Measurements from ENCODE around the gene NOS1. TPM values are rescaled to one million over a fixed set of nuclear protein-coding genes. Genes with fewer than 3 reads are reported as not detected.

NOS1 gene
- polyA plus RNA-seq, 3 donors from 2014 or later, result not detected

DNA sequence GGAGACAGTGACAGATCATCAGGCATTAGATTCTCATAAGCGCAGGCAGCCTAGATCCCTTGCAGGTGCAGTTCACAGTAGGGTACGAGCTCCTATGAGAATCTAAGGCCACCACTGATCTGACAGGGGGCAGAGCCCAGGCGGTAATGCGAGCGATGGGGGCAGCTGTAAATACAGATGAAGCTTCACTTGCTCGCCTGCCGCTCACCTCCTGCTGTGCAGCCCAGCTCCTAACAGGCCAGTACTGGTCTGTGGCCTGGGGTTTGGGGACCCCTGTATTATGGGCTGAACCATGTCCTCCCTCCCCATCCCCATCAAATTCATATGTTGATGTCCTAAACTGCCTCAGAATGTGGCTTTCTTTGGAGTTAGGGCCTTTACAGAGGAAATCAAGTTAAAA is 63.2 kb downstream of the NOS1 start:
- no peak for DNase-seq
- Mint-ChIP-seq H3K4me3 (no peak overlapping the region), H3K4me1 (no peaks in the 10 kb centered on the region), H3K36me3 (no peaks in the 10 kb centered on the region), H3K27me3 (ENCODE audit: low read depth in 3 of 3) (peaks cover 1 to 9% (median 3%) of the 10 kb centered on the region in 3 donors), H3K27ac (no peak overlapping the region), H3K9me3 (no peaks in the 10 kb centered on the region)

DNA sequence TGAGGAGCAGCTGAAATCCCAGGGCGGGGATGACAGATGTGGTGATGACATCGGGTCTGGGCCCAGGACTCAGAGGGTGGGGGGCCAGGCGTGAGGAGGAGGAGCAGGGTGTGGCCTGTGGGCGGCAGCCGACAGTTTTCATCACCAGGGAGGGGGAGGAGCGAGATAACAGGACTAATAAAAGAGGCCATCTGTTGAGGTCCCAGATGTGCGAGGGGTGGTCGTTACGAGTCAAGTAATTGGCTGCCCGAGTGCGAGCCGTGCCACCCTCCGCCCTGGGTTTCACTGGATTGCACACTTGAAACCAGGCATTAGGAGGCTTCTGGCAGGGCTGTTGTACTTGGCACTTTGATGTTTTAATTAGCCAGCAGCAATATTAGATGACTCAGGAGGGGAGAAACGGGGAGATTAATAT is 67.2 kb downstream of the NOS1 start:
- peaks cover 1 to 17% (median 11%) of the 10 kb centered on the region in 3 donors for H3K27me3 Mint-ChIP-seq (ENCODE audit: low read depth in 3 of 3)

DNA sequence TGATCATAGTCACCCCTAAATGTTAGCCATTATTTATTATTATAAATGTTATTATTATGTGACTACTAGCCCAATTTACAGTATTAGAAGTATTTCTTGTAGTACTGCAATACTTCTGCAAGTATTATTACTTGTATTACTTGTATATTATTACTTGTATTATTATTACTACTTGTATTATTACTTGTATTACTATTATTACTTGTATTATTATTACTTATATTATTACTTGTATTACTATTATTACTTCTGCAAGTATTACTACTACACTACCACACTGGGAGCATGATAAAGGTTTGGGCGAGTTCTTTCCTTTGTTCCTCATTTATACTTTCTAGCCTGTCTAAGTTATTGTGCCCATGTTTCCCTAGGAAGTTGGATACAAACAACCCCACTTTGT is 67.9 kb downstream of the NOS1 start:
- no peak overlapping the region for H3K4me3 Mint-ChIP-seq
- no peaks in the 10 kb centered on the region for H3K9me3 Mint-ChIP-seq
- DNase-seq, result no peak
- H3K4me1 Mint-ChIP-seq, result no peaks in the 10 kb centered on the region
- peaks cover 1 to 17% (median 11%) of the 10 kb centered on the region in 3 donors for H3K27me3 Mint-ChIP-seq (ENCODE audit: low read depth in 3 of 3)
- H3K36me3 Mint-ChIP-seq, result no peaks in the 10 kb centered on the region
- H3K27ac Mint-ChIP-seq, result no peak overlapping the region

More for the DNA sequence above, 67.2 kb downstream of the NOS1 start:
- no peak for DNase-seq
- H3K4me3 Mint-ChIP-seq, result no peak overlapping the region
- no peaks in the 10 kb centered on the region for H3K9me3 Mint-ChIP-seq
- H3K4me1 Mint-ChIP-seq, result no peaks in the 10 kb centered on the region
- no peak overlapping the region for H3K27ac Mint-ChIP-seq
- no peaks in the 10 kb centered on the region for H3K36me3 Mint-ChIP-seq

DNA sequence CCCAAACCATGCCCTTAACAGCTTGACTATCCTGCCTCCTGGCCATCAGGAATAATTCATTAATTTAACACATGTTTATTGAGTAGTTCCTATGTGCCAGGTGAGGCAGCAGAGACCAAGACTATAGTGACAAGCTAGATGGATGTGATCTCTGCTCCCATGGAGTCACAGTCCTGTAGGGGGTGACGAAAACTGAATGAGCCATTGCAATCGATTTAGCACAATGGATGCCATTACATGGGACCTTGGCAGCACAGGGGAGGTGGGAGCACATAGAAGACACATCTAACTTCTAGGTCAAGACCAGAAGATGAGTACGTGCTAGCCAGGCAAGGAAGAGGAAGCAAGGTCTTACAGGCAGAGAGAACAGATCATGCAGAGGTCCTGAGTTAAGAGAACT is 68.7 kb downstream of the NOS1 start:
- H3K36me3 Mint-ChIP-seq, result no peaks in the 10 kb centered on the region
- H3K27me3 Mint-ChIP-seq (ENCODE audit: low read depth in 3 of 3), result peaks cover 1 to 17% (median 11%) of the 10 kb centered on the region in 3 donors
- H3K4me3 Mint-ChIP-seq, result no peak overlapping the region
- no peak for DNase-seq
- no peaks in the 10 kb centered on the region for H3K9me3 Mint-ChIP-seq
- H3K27ac Mint-ChIP-seq, result no peak overlapping the region
- no peaks in the 10 kb centered on the region for H3K4me1 Mint-ChIP-seq

DNA sequence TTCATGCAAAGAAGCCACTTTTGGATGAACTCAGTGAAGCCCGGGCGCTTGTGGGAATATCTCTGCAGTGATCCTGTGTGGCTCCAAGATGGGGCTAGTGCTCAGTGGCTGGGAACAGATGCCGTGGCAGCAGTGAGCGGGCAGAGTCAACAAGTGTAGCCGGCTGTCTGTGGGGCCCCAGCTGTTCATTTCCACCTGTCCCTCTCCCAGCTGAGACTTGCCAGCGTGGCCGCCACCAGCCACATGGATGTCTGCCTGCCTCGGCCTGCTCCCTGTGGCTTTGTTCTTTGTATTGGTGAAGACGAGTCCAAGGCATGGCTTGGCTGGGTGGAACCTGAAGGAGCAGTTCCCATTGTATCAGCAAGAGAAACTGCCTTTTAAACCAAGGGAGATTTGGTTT is 77.3 kb downstream of the NOS1 start:
- no peak overlapping the region for H3K4me3 Mint-ChIP-seq
- DNase-seq, result no peak
- no peaks in the 10 kb centered on the region for H3K4me1 Mint-ChIP-seq
- H3K27ac Mint-ChIP-seq, result no peak overlapping the region
- H3K36me3 Mint-ChIP-seq, result no peaks in the 10 kb centered on the region
- H3K9me3 Mint-ChIP-seq, result no peaks in the 10 kb centered on the region
- peaks cover 1 to 5% (median 2%) of the 10 kb centered on the region in 3 donors for H3K27me3 Mint-ChIP-seq (ENCODE audit: low read depth in 3 of 3)

DNA sequence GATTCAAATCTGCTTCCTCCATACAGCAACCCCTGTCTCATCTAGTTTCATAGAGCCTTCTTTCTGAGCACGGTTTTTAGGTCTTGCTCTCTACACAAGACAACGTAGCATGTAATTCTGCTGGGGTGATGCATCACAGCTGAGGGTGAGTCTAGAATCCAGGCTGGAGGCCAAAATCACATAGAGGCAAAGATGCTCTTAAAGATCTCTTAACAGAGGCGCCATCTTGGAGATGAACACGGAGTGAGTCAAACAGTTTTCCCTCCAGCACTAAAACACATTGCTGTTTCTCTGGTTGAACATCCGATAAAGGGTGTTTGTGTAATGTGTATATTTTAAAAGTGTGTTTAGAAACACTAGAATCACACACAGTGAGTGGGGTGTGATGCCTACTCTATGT is 78.9 kb downstream of the NOS1 start:
- DNase-seq, result no peak
- no peak overlapping the region for H3K27ac Mint-ChIP-seq
- peaks cover 3 to 6% (median 4%) of the 10 kb centered on the region in 3 donors for H3K27me3 Mint-ChIP-seq (ENCODE audit: low read depth in 3 of 3)
- no peak overlapping the region for H3K4me3 Mint-ChIP-seq
- no peaks in the 10 kb centered on the region for H3K4me1 Mint-ChIP-seq
- no peaks in the 10 kb centered on the region for H3K36me3 Mint-ChIP-seq
- no peaks in the 10 kb centered on the region for H3K9me3 Mint-ChIP-seq

DNA sequence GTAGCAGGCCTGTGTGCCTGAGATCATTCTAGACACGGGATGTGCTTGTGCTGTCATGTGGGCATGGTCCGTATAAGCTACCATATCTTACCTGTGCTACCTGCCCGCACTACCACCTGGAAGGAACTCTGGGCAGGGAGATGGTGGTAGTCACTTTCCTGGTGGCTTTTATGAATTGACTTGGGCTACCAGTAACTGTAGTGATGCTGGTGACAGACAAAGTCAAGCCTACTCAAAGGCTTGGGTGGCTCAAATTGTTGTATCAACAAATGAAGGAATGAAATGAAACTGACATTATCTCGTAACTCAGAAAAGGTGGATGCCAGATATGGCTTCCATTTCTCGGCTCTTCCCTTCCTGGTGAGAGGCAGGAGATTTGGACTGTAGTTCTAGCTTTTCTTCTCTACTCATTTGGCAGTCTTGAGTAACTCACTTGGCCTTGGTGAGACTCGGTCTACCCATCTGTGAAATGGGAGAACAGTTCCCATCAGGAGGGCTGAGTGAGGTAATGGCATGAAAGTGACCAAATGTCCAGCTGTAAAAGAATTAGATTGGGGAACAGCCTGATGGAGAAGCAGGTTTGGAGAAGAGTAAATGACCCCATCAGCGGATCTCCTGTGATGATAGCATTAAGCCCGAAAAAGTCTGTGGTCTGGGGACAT is 81.3 kb downstream of the NOS1 start:
- Mint-ChIP-seq H3K4me1 (no peaks in the 10 kb centered on the region), H3K27me3 (ENCODE audit: low read depth in 3 of 3) (peaks cover 3 to 8% (median 5%) of the 10 kb centered on the region in 3 donors), H3K4me3 (no peak overlapping the region), H3K36me3 (no peaks in the 10 kb centered on the region), H3K9me3 (no peaks in the 10 kb centered on the region), H3K27ac (no peak overlapping the region)
- no peak for DNase-seq

DNA sequence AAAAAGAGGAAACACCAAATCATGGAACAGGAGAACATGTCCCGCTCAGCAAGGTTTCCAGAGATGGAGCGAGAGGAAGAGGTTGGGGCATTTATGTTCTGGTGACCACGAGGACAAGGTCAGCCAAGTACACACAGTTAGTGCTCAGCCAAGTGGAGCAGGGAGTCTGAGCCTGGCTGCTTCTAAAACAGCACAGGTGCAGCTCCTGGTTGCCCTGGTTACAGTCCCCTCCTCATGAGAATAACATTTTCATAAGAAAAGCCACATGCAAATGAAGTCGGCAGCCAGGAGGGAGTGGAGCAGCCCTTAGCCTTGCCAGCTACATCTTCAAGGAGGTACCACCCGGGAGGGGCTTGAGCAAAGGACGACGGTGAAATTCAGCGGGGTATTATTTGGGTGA is 81.8 kb downstream of the NOS1 start:
- no peaks in the 10 kb centered on the region for H3K9me3 Mint-ChIP-seq
- no peak overlapping the region for H3K27ac Mint-ChIP-seq
- DNase-seq, result no peak
- H3K36me3 Mint-ChIP-seq, result no peaks in the 10 kb centered on the region
- H3K27me3 Mint-ChIP-seq (ENCODE audit: low read depth in 3 of 3), result peaks cover 3 to 8% (median 5%) of the 10 kb centered on the region in 3 donors
- no peaks in the 10 kb centered on the region for H3K4me1 Mint-ChIP-seq
- no peak overlapping the region for H3K4me3 Mint-ChIP-seq

DNA sequence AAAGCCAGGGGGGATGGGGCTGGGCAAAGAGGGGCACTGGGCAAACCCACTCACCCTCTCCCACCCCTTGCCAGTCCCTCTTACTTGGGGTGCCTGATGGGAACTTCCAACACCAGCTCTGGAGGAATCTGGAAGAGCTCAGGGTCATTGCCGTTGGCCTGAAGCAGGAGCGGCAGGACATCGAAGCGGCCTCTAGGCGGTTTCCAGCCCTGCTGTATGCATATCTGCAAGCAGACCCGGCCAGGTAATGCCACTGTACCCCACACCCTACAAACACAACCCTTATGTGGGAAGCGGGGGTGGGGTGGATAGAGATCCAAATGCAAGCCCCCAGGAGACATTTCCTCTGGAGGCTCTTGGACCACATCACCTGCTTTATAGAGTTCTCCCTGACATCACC is 83.6 kb downstream of the NOS1 start:
- H3K4me3 Mint-ChIP-seq, result no peak overlapping the region
- H3K36me3 Mint-ChIP-seq, result no peaks in the 10 kb centered on the region
- H3K4me1 Mint-ChIP-seq, result no peaks in the 10 kb centered on the region
- H3K27me3 Mint-ChIP-seq (ENCODE audit: low read depth in 3 of 3), result peaks cover 7 to 8% (median 8%) of the 10 kb centered on the region in 3 donors
- no peak for DNase-seq
- H3K9me3 Mint-ChIP-seq, result no peaks in the 10 kb centered on the region
- no peak overlapping the region for H3K27ac Mint-ChIP-seq

DNA sequence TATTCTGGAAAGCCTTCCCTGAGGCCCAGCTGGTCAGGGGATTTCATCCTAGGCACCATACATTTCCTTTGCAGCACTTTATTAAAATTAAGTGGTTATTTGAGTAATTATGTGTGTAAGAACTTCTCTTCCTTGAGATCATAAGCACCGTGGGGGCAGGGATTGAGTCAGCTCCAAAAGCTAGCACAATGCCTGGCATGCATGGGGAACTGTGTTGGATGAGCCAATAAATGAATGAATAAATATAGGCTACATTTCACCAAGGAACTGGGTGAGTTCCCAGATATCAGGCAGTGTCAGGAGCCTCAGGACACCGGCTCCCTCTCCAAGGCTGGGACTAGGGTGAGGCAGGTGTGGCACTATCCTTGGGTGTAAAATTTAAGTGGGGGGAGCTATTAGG is 88.3 kb downstream of the NOS1 start:
- Mint-ChIP-seq H3K9me3 (no peaks in the 10 kb centered on the region), H3K36me3 (no peaks in the 10 kb centered on the region), H3K27me3 (ENCODE audit: low read depth in 3 of 3) (peaks cover 1 to 10% (median 10%) of the 10 kb centered on the region in 3 donors), H3K4me1 (no peaks in the 10 kb centered on the region), H3K4me3 (no peak overlapping the region), H3K27ac (no peak overlapping the region)
- no peak for DNase-seq

DNA sequence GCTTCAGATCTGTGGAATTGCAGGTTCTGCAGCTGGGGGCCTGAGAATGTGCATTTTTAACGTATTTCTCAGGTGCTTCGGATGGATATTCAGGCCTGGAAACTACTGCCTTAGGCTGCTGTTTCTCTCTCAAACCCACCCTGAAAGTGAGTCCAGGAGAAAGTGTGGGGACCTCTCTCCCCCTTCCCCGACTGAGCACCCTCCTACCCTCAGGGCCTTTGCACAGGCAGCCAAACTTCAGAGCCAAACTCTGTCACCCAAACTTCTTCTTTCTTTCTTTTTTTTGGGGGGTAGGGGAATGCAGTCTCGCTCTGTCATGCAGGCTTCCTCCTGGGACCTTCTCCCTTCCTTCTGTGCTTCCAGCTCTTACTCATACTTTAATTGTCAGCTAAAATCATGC is 88.7 kb downstream of the NOS1 start:
- Mint-ChIP-seq H3K27ac (no peak overlapping the region), H3K36me3 (no peaks in the 10 kb centered on the region), H3K9me3 (no peaks in the 10 kb centered on the region), H3K4me3 (no peak overlapping the region), H3K4me1 (no peaks in the 10 kb centered on the region), H3K27me3 (ENCODE audit: low read depth in 3 of 3) (peaks cover 1 to 10% (median 10%) of the 10 kb centered on the region in 3 donors)
- DNase-seq, result no peak

DNA sequence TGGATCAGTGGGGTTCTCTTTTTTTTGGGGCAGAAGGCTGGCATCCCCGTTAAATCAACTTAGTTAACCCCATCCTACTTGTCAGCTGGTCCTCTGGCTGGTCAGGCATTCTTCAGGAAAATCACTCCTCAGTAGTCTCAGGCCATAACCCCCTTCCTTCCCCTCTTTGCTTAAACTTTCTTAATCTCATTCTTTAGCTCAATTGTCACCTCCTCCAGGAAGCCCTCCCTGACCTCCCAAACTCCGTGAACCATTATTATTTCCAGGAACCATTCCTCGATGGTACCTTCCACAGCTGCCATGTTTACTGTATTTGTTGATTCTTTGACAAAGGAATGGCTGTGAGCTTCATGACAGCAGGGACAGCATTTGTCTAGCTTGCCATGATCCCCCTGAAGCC is 98.7 kb downstream of the NOS1 start:
- Mint-ChIP-seq H3K9me3 (peaks cover 0 to 3% (median 0%) of the 10 kb centered on the region in 6 donors), H3K4me3 (no peak overlapping the region), H3K27me3 (ENCODE audit: low read depth in 3 of 3) (peaks cover 2 to 6% (median 3%) of the 10 kb centered on the region in 3 donors), H3K4me1 (no peaks in the 10 kb centered on the region), H3K27ac (no peak overlapping the region), H3K36me3 (no peaks in the 10 kb centered on the region)
- no peak for DNase-seq

DNA sequence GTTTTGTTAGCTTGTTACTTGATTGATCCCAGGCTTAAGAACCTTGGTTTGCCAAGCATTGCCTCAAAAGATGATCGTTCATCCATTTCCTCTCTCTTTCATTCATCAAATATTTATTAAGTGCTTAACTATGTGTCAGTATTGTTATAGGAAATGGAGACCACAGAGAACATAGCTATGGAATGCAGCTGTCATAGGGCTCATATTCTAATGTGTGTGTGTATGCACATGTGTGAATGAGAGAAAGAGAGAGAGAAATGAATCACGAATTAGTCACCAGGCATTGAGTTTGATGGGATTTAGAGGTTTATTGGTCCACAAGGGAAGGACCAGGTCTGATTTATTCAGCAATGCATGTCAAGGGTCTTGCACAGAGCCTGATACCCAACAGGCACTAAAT is 100.2 kb downstream of the NOS1 start:
- no peak for DNase-seq
- peaks cover 2 to 6% (median 3%) of the 10 kb centered on the region in 3 donors for H3K27me3 Mint-ChIP-seq (ENCODE audit: low read depth in 3 of 3)

DNA sequence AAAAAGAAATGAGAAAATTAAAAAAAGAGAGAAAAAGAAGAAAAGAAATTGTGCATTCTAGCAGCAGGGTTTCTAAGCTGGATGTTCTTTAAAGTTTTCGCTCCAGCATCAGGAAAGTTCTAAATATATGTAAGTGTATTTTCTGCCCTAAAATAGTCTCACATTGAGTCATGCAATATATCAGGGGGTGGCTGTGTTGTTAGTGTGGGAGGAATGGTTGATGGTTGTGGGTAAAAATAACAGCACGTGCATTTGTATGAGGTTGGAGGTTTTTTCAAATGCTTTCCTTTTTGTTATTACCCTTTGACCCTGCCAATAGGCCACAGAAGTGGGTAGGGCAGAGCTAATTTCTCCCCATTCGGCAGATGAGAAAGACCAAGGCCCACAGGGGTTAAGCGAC is 106.0 kb downstream of the NOS1 start:
- H3K36me3 Mint-ChIP-seq, result no peaks in the 10 kb centered on the region
- H3K4me1 Mint-ChIP-seq, result no peaks in the 10 kb centered on the region
- H3K27ac Mint-ChIP-seq, result no peak overlapping the region
- DNase-seq, result no peak
- H3K9me3 Mint-ChIP-seq, result peaks cover 0 to 5% (median 0%) of the 10 kb centered on the region in 6 donors
- H3K4me3 Mint-ChIP-seq, result no peak overlapping the region
- peaks cover 0 to 8% (median 8%) of the 10 kb centered on the region in 3 donors for H3K27me3 Mint-ChIP-seq (ENCODE audit: low read depth in 3 of 3)

More for the DNA sequence above, 100.2 kb downstream of the NOS1 start:
- Mint-ChIP-seq H3K4me1 (no peaks in the 10 kb centered on the region), H3K27ac (no peak overlapping the region), H3K4me3 (no peak overlapping the region), H3K36me3 (no peaks in the 10 kb centered on the region), H3K9me3 (peaks cover 0 to 3% (median 0%) of the 10 kb centered on the region in 6 donors)

DNA sequence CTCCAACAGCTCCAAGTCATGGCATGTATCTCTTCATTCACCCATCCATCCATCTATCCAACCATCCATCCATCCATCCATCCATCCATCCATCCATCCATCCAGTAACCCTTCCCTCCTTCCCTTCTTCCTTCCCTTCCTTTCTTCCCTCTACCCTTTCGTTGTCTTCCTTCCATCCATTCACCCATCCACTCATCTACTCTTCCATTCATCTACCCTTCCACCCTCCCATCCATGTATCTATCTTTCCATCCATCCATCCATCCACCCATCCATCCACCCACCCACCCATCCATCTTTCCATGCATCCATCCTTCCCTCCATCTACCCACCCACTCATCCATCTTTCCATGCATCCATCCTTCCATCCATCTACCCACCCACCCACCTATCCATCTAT is 117.9 kb downstream of the NOS1 start:
- no peak for DNase-seq
- H3K27ac Mint-ChIP-seq, result no peak overlapping the region
- H3K36me3 Mint-ChIP-seq, result no peaks in the 10 kb centered on the region
- no peaks in the 10 kb centered on the region for H3K9me3 Mint-ChIP-seq
- peaks cover 0 to 8% (median 3%) of the 10 kb centered on the region in 3 donors for H3K27me3 Mint-ChIP-seq (ENCODE audit: low read depth in 3 of 3)
- no peaks in the 10 kb centered on the region for H3K4me1 Mint-ChIP-seq
- no peak overlapping the region for H3K4me3 Mint-ChIP-seq
